CD4-positive, alpha-beta T cell treated with Interleukin-4 for 4 hours (primary cell): ENCODE data around the gene SPON1.

ENCODE experiments used
- DNase-seq: peaks from one replicate; pipeline ENCODE4 v3.0.0-alpha.2; 2020

The SPON1 gene

GRCh38 chr11:13944911-13945425 is 17.6 kb upstream of the SPON1 start:
- no peak for DNase-seq

GRCh38 chr11:13947379-13947778 is 15.1 kb upstream of the SPON1 start:
- DNase-seq, result no peak

GRCh38 chr11:13949876-13950275 is 12.6 kb upstream of the SPON1 start:
- no peak for DNase-seq

- DNase-seq, result no peak
Measured at GRCh38 chr11:13952221-13952620, 10.3 kb upstream of the SPON1 start.

- no peak for DNase-seq
Measured at GRCh38 chr11:13952668-13953067, 9.9 kb upstream of the SPON1 start.

GRCh38 chr11:13954591-13954990 is 7.9 kb upstream of the SPON1 start:
- no peak for DNase-seq

- peak; percentile 61 for DNase-seq
Measured at GRCh38 chr11:13955971-13956421, 6.5 kb upstream of the SPON1 start.

- DNase-seq, result no peak
Measured at GRCh38 chr11:13956988-13957387, 5.5 kb upstream of the SPON1 start.

GRCh38 chr11:13958641-13959400 is 3.7 kb upstream of the SPON1 start:
- no peak for DNase-seq

GRCh38 chr11:13962198-13962561 is 343 bp upstream of the SPON1 start:
- no peak for DNase-seq

GRCh38 chr11:13963169-13963948 is 836 bp downstream of the SPON1 start:
- no peak for DNase-seq

- no peak for DNase-seq
Measured at GRCh38 chr11:13963949-13964770, 1.6 kb downstream of the SPON1 start.

GRCh38 chr11:13964771-13965074 is 2.2 kb downstream of the SPON1 start:
- DNase-seq, result no peak

GRCh38 chr11:13965337-13965736 is 2.8 kb downstream of the SPON1 start:
- DNase-seq, result no peak

- no peak for DNase-seq
Measured at GRCh38 chr11:13966013-13966412, 3.5 kb downstream of the SPON1 start.

GRCh38 chr11:13966486-13966885 is 4.0 kb downstream of the SPON1 start:
- no peak for DNase-seq

- DNase-seq, result no peak
Measured at GRCh38 chr11:13970986-13971385, 8.5 kb downstream of the SPON1 start.

- no peak for DNase-seq
Measured at GRCh38 chr11:13972043-13972910, 9.8 kb downstream of the SPON1 start.

GRCh38 chr11:13972944-13973343 is 10.4 kb downstream of the SPON1 start:
- no peak for DNase-seq

- no peak for DNase-seq
Measured at GRCh38 chr11:13974631-13975030, 12.1 kb downstream of the SPON1 start.

- no peak for DNase-seq
Measured at GRCh38 chr11:13983081-13983751, 20.7 kb downstream of the SPON1 start.
